ENCODE measurements around the gene PCDHA10.
"Not testable (repeated sequence)": the region's sequence is repeated elsewhere in the genome, so short reads cannot be mapped to it uniquely, and the experiment has no call there.

The PCDHA10 gene, protein sequence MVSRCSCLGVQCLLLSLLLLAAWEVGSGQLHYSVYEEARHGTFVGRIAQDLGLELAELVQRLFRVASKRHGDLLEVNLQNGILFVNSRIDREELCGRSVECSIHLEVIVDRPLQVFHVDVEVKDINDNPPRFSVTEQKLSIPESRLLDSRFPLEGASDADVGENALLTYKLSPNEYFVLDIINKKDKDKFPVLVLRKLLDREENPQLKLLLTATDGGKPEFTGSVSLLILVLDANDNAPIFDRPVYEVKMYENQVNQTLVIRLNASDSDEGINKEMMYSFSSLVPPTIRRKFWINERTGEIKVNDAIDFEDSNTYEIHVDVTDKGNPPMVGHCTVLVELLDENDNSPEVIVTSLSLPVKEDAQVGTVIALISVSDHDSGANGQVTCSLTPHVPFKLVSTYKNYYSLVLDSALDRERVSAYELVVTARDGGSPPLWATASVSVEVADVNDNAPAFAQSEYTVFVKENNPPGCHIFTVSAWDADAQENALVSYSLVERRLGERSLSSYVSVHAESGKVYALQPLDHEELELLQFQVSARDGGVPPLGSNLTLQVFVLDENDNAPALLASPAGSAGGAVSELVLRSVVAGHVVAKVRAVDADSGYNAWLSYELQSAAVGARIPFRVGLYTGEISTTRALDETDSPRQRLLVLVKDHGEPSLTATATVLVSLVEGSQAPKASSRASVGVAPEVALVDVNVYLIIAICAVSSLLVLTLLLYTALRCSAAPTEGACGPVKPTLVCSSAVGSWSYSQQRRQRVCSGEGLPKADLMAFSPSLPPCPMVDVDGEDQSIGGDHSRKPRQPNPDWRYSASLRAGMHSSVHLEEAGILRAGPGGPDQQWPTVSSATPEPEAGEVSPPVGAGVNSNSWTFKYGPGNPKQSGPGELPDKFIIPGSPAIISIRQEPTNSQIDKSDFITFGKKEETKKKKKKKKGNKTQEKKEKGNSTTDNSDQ
- 0 reads per million in 2 donors for total RNA-seq

DNA sequence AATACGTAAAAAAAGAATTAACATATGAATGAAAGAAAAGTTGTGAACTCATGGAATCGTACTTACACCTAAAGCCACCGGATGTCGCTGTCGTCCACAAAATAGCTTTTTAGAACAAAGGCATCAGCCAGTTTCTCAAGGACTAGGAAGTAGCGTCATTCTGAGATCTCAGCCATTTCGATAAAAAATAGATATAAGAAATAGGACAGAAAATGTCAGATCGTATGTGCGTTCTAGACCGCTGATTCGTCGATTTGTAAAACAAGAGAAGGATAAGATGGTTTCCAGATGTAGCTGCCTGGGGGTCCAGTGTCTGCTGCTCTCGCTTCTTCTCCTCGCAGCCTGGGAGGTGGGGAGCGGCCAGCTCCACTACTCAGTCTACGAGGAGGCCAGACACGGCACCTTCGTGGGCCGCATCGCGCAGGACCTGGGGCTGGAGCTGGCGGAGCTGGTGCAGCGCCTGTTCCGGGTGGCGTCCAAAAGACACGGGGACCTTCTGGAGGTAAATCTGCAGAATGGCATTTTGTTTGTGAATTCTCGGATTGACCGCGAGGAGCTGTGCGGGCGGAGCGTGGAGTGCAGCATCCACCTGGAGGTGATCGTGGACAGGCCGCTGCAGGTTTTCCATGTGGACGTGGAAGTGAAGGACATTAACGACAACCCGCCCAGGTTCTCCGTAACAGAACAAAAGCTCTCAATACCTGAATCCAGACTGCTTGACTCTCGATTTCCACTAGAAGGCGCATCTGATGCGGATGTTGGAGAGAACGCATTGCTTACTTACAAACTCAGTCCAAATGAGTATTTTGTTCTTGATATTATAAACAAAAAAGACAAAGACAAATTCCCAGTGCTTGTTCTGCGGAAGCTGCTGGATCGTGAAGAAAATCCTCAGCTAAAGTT, at the start of gene PCDHA10:
Gene PCDHA10 (plus strand): TSS at position 126 of the 903 bp plus-strand sequence. CDS start 152 bp downstream, at position 278.
- no peak for DNase-seq

DNA sequence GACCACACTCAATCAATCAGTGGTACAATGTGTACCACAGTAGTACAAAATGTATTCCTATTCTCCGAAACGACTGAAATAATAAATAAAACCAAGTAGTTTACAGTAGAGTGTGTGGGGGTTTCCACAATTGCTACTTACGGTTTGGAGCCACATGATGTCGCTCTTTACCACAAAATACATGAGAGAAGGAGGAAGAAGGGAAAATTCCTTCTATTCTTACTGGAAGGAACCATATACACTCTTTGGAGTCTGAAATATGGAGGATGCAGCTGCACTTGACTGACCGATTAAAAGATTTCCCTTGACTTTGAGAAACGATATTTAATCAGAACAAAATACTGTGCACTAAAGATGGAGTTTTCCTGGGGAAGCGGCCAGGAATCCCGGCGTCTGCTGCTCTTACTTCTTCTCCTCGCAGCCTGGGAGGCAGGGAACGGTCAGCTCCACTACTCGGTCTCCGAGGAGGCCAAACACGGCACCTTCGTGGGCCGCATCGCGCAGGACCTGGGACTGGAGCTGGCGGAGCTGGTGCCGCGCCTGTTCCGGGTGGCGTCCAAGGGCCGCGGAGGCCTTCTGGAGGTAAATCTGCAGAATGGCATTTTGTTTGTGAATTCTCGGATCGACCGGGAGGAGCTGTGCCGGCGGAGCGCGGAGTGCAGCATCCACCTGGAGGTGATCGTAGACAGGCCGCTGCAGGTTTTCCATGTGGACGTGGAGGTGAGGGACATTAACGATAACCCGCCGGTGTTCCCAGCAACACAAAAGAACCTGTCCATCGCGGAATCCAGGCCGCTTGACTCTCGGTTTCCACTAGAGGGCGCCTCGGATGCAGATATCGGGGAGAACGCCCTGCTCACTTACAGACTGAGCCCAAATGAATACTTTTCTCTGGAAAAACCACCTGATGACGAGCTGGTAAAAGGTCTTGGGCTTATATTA, 48.6 kb upstream of the PCDHA10 start, which contains the start of gene PCDHA4:
Gene PCDHA4 (plus strand): TSS at position 235 of the 942 bp plus-strand sequence.
- no peak for DNase-seq

DNA sequence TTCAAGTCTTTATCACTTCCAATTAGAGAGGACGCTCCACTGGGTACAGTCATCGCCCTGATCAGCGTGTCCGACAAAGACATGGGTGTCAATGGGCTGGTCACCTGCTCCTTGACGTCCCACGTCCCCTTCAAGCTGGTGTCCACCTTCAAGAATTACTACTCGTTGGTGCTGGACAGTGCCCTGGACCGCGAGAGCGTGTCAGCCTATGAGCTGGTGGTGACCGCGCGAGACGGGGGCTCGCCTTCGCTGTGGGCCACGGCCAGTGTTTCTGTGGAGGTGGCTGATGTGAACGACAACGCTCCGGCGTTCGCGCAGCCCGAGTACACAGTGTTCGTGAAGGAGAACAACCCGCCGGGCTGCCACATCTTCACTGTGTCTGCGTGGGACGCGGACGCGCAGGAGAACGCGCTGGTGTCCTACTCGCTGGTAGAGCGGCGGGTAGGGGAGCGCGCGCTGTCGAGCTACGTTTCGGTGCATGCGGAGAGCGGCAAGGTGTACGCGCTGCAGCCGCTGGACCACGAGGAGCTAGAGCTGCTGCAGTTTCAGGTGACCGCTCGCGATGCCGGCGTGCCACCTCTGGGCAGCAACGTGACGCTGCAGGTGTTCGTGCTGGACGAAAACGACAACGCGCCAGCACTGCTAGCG, 47.3 kb upstream of the PCDHA10 start:
- DNase-seq = not testable (repeated sequence)

DNA sequence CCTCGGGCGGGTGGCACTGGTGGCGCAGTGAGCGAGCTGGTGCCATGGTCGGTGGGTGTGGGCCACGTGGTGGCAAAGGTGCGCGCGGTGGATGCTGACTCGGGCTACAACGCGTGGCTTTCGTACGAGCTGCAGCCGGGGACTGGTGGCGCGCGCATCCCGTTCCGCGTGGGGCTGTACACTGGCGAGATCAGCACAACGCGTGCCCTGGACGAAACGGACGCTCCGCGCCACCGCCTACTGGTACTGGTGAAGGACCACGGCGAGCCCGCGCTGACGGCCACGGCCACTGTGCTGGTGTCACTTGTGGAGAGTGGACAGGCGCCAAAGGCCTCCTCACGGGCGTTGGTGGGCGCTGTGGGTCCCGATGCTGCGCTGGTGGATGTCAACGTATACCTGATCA, 46.8 kb upstream of the PCDHA10 start:
- DNase-seq = no peak

DNA sequence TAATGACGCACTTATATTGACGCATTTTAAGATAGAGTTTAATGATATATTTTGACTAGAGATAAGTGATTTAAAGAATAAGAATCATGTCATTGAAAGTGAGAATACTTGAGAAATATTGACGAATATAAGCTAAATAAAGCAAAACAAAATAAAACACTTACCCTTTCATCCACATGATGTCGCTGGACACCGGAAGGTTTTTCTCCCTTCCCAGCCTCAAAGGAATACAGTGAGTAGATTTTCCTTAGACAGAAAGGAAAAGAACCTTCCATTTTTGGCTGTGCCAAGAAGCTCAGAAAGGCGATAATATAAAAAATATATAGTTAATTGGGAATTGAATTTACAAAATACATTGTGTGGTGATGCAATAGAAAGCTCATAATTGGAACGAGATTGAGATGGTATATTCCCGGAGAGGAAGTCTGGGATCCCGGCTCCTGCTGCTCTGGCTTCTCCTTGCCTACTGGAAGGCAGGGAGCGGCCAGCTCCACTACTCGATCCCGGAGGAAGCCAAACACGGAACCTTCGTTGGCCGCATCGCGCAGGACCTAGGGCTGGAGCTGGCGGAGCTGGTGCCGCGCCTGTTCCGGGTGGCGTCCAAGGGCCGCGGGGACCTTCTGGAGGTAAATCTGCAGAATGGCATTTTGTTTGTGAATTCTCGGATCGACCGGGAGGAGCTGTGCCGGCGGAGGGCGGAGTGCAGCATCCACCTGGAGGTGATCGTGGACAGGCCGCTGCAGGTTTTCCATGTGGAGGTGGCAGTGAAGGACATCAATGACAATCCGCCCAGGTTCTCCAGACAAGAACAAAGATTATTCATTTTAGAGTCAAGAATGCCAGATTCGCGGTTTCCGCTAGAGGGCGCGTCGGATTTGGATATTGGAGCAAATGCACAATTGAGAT, 34.1 kb upstream of the PCDHA10 start, which contains the start of gene PCDHA5:
Gene PCDHA5 (plus strand): TSS at position 239 of the 906 bp plus-strand sequence.
- no peak for DNase-seq

DNA sequence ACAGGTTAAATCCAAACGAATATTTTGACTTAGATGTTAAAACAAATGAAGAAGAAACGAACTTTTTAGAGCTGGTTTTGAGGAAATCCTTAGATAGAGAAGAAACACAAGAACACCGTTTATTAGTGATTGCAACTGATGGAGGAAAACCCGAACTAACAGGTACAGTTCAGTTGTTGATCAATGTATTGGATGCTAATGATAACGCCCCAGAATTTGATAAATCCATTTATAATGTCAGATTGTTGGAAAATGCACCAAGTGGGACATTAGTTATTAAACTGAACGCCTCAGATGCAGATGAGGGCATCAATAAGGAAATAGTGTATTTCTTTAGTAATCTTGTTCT, 33.4 kb upstream of the PCDHA10 start:
- DNase-seq = no peak

DNA sequence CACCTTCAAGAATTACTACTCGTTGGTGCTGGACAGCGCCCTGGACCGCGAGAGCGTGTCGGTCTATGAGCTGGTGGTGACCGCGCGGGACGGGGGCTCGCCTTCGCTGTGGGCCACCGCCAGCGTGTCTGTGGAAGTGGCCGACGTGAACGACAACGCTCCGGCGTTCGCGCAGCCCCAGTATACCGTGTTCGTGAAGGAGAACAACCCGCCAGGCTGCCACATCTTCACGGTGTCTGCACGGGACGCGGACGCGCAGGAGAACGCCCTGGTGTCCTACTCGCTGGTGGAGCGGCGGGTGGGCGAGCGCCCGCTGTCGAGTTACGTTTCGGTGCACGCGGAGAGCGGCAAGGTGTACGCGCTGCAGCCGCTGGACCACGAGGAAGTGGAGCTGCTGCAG, 32.7 kb upstream of the PCDHA10 start:
- not testable (repeated sequence) for DNase-seq

DNA sequence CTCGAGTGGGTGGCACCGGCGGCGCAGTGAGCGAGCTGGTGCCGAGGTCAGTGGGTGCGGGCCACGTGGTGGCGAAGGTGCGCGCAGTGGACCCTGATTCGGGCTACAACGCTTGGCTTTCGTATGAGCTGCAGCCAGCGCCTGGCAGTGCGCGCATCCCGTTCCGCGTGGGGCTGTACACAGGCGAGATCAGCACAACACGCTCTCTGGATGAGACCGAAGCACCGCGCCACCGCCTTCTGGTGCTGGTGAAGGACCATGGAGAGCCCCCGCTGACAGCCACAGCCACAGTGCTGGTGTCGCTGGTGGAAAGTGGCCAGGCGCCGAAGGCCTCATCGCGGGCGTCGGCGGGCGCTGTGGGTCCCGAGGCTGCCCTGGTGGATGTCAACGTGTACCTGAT, 32.2 kb upstream of the PCDHA10 start:
- DNase-seq = no peak

DNA sequence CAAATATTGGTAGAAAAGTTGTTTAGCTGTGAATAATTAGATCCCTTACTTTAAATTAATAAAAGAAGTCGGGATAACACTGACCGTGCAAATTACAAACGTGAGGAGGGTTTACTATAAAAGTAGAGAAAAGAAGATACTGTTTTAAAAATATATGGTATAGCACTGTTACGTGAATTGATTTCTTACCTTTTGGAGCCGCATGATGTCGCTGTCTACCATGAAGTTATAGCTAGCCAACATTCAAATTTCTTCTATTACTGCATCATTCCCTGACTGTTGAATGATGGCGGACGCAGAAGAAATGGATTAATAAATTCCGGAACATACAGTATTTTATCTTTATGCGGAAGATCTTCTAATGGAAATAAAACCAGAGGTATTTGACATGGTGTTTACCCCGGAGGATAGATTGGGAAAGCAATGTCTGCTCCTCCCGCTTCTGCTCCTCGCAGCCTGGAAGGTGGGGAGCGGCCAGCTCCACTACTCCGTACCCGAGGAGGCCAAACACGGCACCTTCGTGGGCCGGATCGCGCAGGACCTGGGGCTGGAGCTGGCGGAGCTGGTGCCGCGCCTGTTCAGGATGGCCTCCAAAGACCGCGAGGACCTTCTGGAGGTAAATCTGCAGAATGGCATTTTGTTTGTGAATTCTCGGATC, 27.9 kb upstream of the PCDHA10 start, which contains the start of gene PCDHA6:
Gene PCDHA6 (plus strand): TSS at position 257 of the 658 bp plus-strand sequence. CDS start 132 bp downstream, at position 389.
- DNase-seq = no peak

DNA sequence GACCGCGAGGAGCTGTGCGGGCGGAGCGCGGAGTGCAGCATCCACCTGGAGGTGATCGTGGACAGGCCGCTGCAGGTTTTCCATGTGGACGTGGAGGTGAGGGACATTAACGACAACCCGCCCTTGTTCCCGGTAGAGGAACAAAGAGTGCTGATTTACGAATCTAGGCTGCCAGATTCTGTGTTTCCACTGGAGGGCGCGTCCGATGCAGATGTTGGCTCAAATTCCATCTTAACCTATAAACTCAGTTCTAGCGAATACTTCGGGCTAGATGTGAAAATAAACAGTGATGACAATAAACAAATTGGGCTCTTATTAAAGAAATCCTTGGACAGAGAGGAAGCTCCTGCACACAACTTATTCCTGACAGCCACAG, 27.3 kb upstream of the PCDHA10 start:
- no peak for DNase-seq

DNA sequence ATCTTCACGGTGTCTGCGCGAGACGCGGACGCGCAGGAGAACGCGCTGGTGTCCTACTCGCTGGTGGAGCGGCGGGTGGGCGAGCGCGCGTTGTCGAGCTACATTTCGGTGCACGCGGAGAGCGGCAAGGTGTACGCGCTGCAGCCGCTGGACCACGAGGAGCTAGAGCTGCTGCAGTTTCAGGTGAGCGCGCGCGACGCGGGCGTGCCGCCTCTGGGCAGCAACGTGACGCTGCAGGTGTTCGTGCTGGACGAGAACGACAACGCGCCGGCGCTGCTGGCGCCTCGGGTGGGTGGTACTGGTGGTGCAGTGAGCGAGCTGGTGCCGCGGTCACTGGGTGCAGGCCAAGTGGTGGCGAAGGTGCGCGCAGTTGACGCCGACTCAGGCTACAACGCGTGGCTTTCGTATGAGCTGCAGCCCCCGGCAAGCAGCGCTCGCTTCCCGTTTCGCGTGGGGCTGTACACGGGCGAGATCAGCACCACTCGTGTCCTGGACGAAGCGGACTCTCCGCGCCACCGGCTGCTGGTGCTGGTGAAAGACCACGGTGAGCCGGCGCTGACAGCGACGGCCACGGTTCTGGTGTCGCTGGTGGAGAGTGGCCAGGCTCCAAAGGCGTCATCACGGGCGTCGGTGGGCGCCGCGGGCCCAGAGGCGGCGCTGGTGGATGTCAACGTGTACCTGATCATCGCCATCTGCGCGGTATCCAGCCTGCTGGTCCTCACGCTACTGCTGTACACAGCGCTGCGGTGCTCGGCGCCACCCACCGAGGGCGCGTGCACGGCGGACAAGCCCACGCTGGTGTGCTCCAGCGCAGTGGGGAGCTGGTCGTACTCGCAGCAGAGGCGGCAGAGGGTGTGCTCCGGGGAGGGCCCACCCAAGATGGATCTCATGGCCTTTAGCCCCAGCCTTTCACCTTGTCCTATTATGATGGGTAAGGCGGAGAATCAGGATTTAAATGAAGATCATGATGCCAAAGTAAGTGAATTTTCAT, 25.9 kb upstream of the PCDHA10 start:
- not testable (repeated sequence) for DNase-seq

DNA sequence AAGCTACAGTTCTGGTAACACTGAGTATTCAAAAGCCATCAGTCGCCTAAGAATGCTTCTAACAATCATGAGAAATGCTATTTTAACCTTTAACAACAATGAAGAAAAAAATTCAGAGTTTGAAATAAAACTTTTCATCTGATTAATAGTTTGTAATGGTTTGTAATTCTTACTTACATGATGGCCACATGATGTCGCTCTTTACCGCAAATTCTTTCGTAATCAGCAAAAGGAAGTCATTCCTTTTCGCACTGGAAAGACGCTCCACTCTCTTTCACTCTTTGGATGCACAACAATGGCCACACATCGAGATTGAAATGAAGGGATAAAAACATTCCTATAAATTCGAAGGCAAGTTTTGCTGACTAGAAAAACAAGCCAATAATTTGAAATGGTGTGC, 21.7 kb upstream of the PCDHA10 start, which contains the start of gene PCDHA7:
Gene PCDHA7 (plus strand): TSS at position 277 of the 400 bp plus-strand sequence. CDS start 115 bp downstream, at position 392.
- DNase-seq = no peak

DNA sequence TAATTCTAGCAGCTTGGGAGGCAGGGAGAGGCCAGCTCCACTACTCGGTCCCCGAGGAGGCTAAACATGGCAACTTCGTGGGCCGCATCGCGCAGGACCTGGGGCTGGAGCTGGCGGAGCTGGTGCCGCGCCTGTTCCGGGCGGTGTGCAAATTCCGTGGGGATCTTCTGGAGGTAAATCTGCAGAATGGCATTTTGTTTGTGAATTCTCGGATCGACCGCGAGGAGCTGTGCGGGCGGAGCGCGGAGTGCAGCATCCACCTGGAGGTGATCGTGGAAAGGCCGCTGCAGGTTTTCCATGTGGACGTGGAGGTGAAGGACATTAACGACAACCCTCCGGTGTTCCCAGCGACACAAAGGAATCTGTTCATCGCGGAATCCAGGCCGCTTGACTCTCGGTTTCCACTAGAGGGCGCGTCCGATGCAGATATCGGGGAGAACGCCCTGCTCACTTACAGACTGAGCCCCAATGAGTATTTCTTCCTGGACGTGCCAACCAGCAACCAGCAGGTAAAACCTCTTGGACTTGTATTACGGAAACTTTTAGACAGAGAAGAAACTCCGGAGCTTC, 21.2 kb upstream of the PCDHA10 start:
- DNase-seq = not testable (repeated sequence)

DNA sequence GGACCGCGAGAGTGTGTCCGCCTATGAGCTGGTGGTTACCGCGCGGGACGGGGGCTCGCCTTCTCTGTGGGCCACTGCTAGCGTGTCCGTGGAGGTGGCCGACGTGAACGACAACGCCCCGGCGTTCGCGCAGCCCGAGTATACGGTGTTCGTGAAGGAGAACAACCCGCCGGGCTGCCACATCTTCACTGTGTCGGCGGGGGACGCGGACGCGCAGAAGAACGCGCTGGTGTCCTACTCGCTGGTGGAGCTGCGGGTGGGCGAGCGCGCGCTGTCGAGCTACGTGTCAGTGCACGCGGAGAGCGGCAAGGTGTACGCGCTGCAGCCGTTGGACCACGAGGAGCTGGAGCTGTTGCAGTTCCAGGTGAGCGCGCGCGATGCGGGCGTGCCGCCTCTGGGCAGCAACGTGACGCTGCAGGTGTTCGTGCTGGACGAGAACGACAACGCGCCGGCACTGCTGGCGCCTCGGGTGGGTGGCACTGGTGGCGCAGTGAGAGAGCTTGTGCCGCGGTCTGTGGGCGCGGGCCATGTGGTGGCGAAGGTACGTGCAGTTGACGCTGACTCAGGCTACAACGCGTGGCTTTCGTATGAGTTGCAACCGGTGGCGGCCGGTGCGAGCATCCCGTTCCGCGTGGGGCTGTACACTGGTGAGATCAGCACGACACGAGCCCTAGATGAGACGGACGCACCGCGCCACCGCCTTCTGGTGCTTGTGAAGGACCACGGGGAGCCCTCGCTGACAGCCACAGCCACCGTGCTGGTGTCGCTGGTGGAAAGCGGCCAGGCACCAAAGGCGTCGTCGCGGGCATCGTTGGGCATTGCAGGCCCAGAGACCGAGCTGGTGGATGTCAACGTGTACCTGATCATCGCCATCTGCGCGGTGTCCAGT, 19.8 kb upstream of the PCDHA10 start:
- no peak for DNase-seq

DNA sequence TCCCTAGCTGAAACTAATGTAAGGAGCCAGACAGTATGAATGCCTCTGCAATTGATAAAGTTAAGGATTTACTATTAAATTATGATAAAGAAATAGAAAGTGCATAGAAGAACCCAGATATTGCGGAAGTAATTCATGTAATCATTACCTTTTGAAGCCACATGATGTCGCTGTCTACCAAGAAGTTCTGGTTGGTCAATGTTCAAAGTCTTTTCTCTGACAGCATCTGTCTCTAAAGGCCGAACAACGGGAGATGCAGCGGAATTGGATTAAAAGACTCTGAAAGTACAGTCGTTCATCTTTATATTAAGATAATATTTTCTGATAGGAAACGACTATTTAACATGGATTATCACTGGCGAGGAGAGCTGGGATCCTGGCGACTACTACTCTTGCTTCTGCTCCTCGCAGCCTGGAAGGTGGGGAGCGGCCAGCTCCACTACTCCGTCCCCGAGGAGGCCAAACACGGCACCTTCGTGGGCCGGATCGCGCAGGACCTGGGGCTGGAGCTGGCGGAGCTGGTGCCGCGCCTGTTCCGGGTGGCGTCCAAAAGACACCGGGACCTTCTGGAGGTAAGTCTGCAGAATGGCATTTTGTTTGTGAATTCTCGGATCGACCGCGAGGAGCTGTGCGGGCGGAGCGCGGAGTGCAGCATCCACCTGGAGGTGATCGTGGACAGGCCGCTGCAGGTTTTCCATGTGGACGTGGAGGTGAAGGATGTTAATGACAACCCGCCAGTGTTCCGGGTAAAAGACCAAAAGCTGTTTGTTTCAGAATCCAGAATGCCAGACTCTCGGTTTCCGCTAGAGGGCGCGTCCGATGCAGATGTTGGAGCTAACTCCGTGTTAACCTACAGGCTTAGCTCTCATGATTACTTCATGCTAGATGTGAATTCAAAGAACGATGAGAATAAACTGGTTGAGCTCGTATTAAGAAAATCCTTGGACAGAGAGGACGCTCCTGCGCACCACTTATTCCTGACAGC, 14.4 kb upstream of the PCDHA10 start, which contains the start of gene PCDHA8:
Gene PCDHA8 (plus strand): TSS at position 210 of the 985 bp plus-strand sequence. CDS start 135 bp downstream, at position 345.
- DNase-seq = no peak
